ENCODE data around the gene RSRC2. TPM values are rescaled to one million over a fixed set of nuclear protein-coding genes. Genes with fewer than 3 reads are reported as not detected.

Gene RSRC2
- total and polyA plus RNA-seq, 9 of the 15 experiments (the other 6 are each of a cell fraction or from before 2014, with no cell fraction given), result 52.6 to 123 (median 80.3) TPM

- TF ChIP-seq E2F1 (CRISPR knock-in tag; IDR thresholded peaks at IDR 0.05) (peak; percentile 99), PTTG1 (tag; IDR thresholded peaks at IDR 0.05; ENCODE audit: low read depth) (no peak), ATF7 (IDR thresholded peaks at IDR 0.05) (peak; percentile 82), IRF9 (tag; IDR thresholded peaks at IDR 0.05) (no peak), ZNF766 (CRISPR knock-in tag; conservative IDR thresholded peaks at IDR 0.05) (peak; percentile 78; the same call in 1 of the 2 replicates), ZNF75A (CRISPR knock-in tag; IDR thresholded peaks at IDR 0.05) (no peak), ZBTB26 (CRISPR knock-in tag; IDR thresholded peaks at IDR 0.05) (peak; percentile 41), GMEB1 (CRISPR knock-in tag; IDR thresholded peaks at IDR 0.05) (no peak; the same call in 1 of the 2 replicates), SFPQ (IDR thresholded peaks at IDR 0.05; ENCODE audit: low read depth, low read length) (no peak), MYC (IDR thresholded peaks at IDR 0.05; ENCODE audit: low read depth, low read length) (peak; percentile 94), MYC (CRISPR knock-in tag; IDR thresholded peaks at IDR 0.05; ENCODE audit: borderline replicate concordance, low read depth) (no peak; the same call in none of the 2 replicates), MAZ (CRISPR knock-in tag; conservative IDR thresholded peaks at IDR 0.05 in 1 of 2, IDR thresholded peaks at IDR 0.05 in 1 of 2) (peak; percentile 71 to 91), JUNB (CRISPR knock-in tag; conservative IDR thresholded peaks at IDR 0.05) (no peak)
Observed at GRCh38 chr12:122526683-122527477, at the start of gene RSRC2, which contains the start of gene KNTC1 (continued).

Data from K562 (cell line).